SK-N-SH (cell line): ENCODE measurements around the gene MADCAM1. TPM values are rescaled to one million over a fixed set of nuclear protein-coding genes. Genes with fewer than 3 reads are reported as not detected.

ENCODE experiments used
- CTCF ChIA-PET: fragments of 300-600, 350-600 bp; formaldehyde crosslinking; extraction: SDS; loops from one replicate; lab custom pipeline; 2021; lab: Yijun Ruan, JAX
- POLR2A ChIA-PET: fragments of 350-600 bp; sonication (Branson Sonifier 250); formaldehyde crosslinking; extraction: SDS; loops from one replicate; lab custom pipeline; 2020; ENCODE audit warnings: antibody characterized with exemption, inconsistent platforms; lab: Yijun Ruan, JAX
- DNase-seq: peaks from one replicate; pipeline ENCODE4 v3.0.0; 2012
- H2AFZ ChIP-seq: fragments of 200-600 bp; sonication (generic); 2 replicates; pipeline ENCODE4 v1.8.1; 2016; ENCODE audit warnings: antibody characterized with exemption, mild to moderate bottlenecking, low read depth
- H3F3A ChIP-seq: fragments of 200-600 bp; sonication (generic); replicated peaks from 2 replicates; pipeline ENCODE3; 2016; ENCODE audit warnings: antibody characterized with exemption, mild to moderate bottlenecking; ENCODE audit not compliant: insufficient read depth
- H3K27ac ChIP-seq, 2 experiments: fragments of 200-500 bp in 1 of 2; fragments of 200-600 bp in 1 of 2; sonication (Bioruptor generic) in 1 of 2; sonication (generic), shearing (Covaris generic) in 1 of 2; 2 replicates each; pipeline versions ENCODE4 v1.5.1 to v1.6.1; 2014 to 2016; ENCODE audit warnings: low read depth in 2 of 2, inconsistent platforms in 1 of 2, low read length in 1 of 2, mild to moderate bottlenecking in 1 of 2, mixed read lengths in 1 of 2
- H3K27me3 ChIP-seq: fragments of 200-600 bp; sonication (generic), shearing (Covaris generic); 2 replicates; pipeline ENCODE4 v1.6.1; 2016; ENCODE audit warnings: mixed run types; ENCODE audit not compliant: insufficient read depth
- H3K36me3 ChIP-seq, 2 experiments: fragments of 200-500 bp in 1 of 2; fragments of 200-600 bp in 1 of 2; sonication (Bioruptor generic) in 1 of 2; sonication (generic) in 1 of 2; replicated peaks in 1 of 2; 2 replicates each; pipeline versions ENCODE3 to v1.5.1; 2014 to 2016; ENCODE audit warnings: low read length in 1 of 2, mild to moderate bottlenecking in 1 of 2; ENCODE audit not compliant: insufficient read depth in 2 of 2, control insufficient read depth in 1 of 2
- H3K4me1 ChIP-seq, 2 experiments: fragments of 200-500 bp in 1 of 2; fragments of 200-600 bp in 1 of 2; sonication (Bioruptor generic) in 1 of 2; sonication (generic), shearing (Covaris generic) in 1 of 2; 2 replicates each; pipeline versions ENCODE4 v1.5.1 to v1.6.1; 2014 to 2016; ENCODE audit warnings: low read depth in 1 of 2, low read length in 1 of 2, mixed run types in 1 of 2; ENCODE audit not compliant: insufficient read depth in 2 of 2, control insufficient read depth in 1 of 2
- H3K4me2 ChIP-seq: fragments of 200-600 bp; sonication (generic), shearing (Covaris generic); 2 replicates; pipeline ENCODE4 v1.6.1; 2017; ENCODE audit warnings: mixed run types
- H3K4me3 ChIP-seq, 2 experiments: fragments of 200-500 bp in 1 of 2; fragments of 200-600 bp in 1 of 2; sonication (Bioruptor generic) in 1 of 2; sonication (generic), shearing (Covaris generic) in 1 of 2; 2 replicates each; pipeline versions ENCODE4 v1.5.1 to v1.8.1; 2014 to 2016; ENCODE audit warnings: low read depth in 2 of 2, inconsistent platforms in 1 of 2, low read length in 1 of 2, mild to moderate bottlenecking in 1 of 2, mixed read lengths in 1 of 2, moderate library complexity in 1 of 2
- H3K79me2 ChIP-seq: fragments of 200-600 bp; sonication (generic); 2 replicates; pipeline ENCODE4 v1.8.1; 2017; ENCODE audit warnings: mild to moderate bottlenecking; ENCODE audit not compliant: insufficient read depth
- H3K9ac ChIP-seq: fragments of 200-600 bp; sonication (generic); 2 replicates; pipeline ENCODE4 v1.6.1; 2017; ENCODE audit warnings: mixed run types
- H3K9me2 ChIP-seq: fragments of 200-600 bp; sonication (generic); 2 replicates; pipeline ENCODE4 v1.6.1; 2017; ENCODE audit warnings: mixed run types
- H3K9me3 ChIP-seq: fragments of 200-600 bp; sonication (generic); 2 replicates; pipeline ENCODE4 v1.6.1; 2017; ENCODE audit warnings: mixed run types, mild to moderate bottlenecking, moderate library complexity
- H4K20me1 ChIP-seq: fragments of 200-600 bp; sonication (generic); 2 replicates; pipeline ENCODE4 v1.6.1; 2017; ENCODE audit warnings: mild to moderate bottlenecking, mixed run types; ENCODE audit not compliant: insufficient read depth
- CHD2 ChIP-seq: fragments of 150-350 bp; IDR thresholded peaks from 2 replicates; pipeline ENCODE4 v1.6.1; 2018; ENCODE audit warnings: low read length; ENCODE audit not compliant: partially characterized antibody
- EP300 ChIP-seq, 2 experiments: IDR thresholded peaks; 2 replicates each; pipeline versions ENCODE4 v1.4.0 to v1.6.1; 2012; ENCODE audit warnings: borderline replicate concordance in 1 of 2, low read depth in 1 of 2, low read length in 1 of 2
- FOXJ3 ChIP-seq: sonication (generic); formaldehyde crosslinking; IDR thresholded peaks from 2 replicates; pipeline ENCODE4 v1.5.1; 2020; ENCODE audit warnings: mild to moderate bottlenecking, missing genetic modification reagents
- JUND ChIP-seq: IDR thresholded peaks from 2 replicates; pipeline ENCODE4 v1.4.0; 2012
- MEF2A ChIP-seq: IDR thresholded peaks from 2 replicates; pipeline ENCODE4 v1.4.0; 2012; ENCODE audit warnings: low read depth, borderline replicate concordance
- RCOR1 ChIP-seq: fragments of 150-350 bp; IDR thresholded peaks from 2 replicates; pipeline ENCODE4 v1.6.1; 2017; ENCODE audit warnings: antibody characterized with exemption, low read length
- RFX5 ChIP-seq: IDR thresholded peaks from 2 replicates; pipeline ENCODE4 v1.6.1; 2012; ENCODE audit warnings: mild to moderate bottlenecking, improper control_type of control experiment, low read length
- SIN3A ChIP-seq: IDR thresholded peaks from 2 replicates; pipeline ENCODE4 v1.6.1; 2012; ENCODE audit warnings: low read depth, mild to moderate bottlenecking, low read length, moderate library complexity, borderline replicate concordance
- SMC3 ChIP-seq: IDR thresholded peaks from 2 replicates; pipeline ENCODE4 v1.6.1; 2012; ENCODE audit warnings: low read depth, low read length, improper control_type of control experiment
- TEAD4 ChIP-seq: IDR thresholded peaks from 2 replicates; pipeline ENCODE4 v1.4.0; 2012; ENCODE audit warnings: mild to moderate bottlenecking, borderline replicate concordance; ENCODE audit not compliant: insufficient read depth
- USF2 ChIP-seq: fragments of 150-350 bp; IDR thresholded peaks from 2 replicates; pipeline ENCODE4 v1.6.1; 2017; ENCODE audit warnings: antibody characterized with exemption, low read length, low read depth, borderline replicate concordance
- WGBS: methylation state at CpG from one replicate; pipeline ENCODE4 v1.1.6; 2017; ENCODE audit warnings: low lambda C conversion rate; 5-methylcytosine and 5-hydroxymethylcytosine counted together
- polyA plus RNA-seq, 3 experiments: library from polyadenylated mRNA; depleted of rRNA; stranded (reverse); fragments of >200 nt; gene quantifications; 2 replicates each; pipeline ENCODE4 v1.2.3, GENCODE V29; 2012
- TF ChIP-seq, protein P1 (sequence below): IDR thresholded peaks from 2 replicates; pipeline ENCODE4 v1.4.0; 2012; ENCODE audit warnings: low read depth
- TF ChIP-seq, protein P2 (sequence below): IDR thresholded peaks from 2 replicates; pipeline ENCODE4 v1.4.0; 2012; ENCODE audit warnings: low read depth, borderline replicate concordance
- TF ChIP-seq, protein P3 (sequence below): IDR thresholded peaks from 2 replicates; pipeline ENCODE4 v1.6.1; 2012; ENCODE audit warnings: mild to moderate bottlenecking, low read depth, low read length, moderate library complexity

Gene MADCAM1
- polyA plus RNA-seq, 1 of the 3 experiments (the other 2 are of a cell fraction), result 0.81 TPM

GRCh38 chr19:501646-502045, 5.4 kb downstream of the MADCAM1 start:
- Histone ChIP-seq H3K4me1 (peaks cover 3 to 4% of the 10 kb centered on the region in 2 experiments; a peak in 1 of 4 replicates), H3K79me2 (no peaks in the 10 kb centered on the region), H3K9me2 (no peaks in the 10 kb centered on the region), H3K27ac (no peak overlapping the region), H3F3A (no peaks in the 10 kb centered on the region), H3K4me2 (no peak overlapping the region), H3K4me3 (no peak overlapping the region), H3K9ac (no peak overlapping the region), H4K20me1 (no peaks in the 10 kb centered on the region), H3K27me3 (peaks cover 6% of the 10 kb centered on the region; the same call in 1 of the 2 replicates), H2AFZ (no peak overlapping the region), H3K9me3 (no peaks in the 10 kb centered on the region), H3K36me3 (no peaks in the 10 kb centered on the region)
- DNase-seq, result no peak
- ChIA-PET POLR2A (no interaction called here), CTCF (no interaction called here)
- no peak for TF ChIP-seq JUND
- TF ChIP-seq CHD2, result no peak
- no peak for TF ChIP-seq FOXJ3
- TF ChIP-seq SMC3, result no peak
- TF ChIP-seq MEF2A, result no peak
- TF ChIP-seq, protein P1, sequence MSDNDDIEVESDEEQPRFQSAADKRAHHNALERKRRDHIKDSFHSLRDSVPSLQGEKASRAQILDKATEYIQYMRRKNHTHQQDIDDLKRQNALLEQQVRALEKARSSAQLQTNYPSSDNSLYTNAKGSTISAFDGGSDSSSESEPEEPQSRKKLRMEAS, result no peak
- no peak for TF ChIP-seq RCOR1
- TF ChIP-seq, protein P2, sequence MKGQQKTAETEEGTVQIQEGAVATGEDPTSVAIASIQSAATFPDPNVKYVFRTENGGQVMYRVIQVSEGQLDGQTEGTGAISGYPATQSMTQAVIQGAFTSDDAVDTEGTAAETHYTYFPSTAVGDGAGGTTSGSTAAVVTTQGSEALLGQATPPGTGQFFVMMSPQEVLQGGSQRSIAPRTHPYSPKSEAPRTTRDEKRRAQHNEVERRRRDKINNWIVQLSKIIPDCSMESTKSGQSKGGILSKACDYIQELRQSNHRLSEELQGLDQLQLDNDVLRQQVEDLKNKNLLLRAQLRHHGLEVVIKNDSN, result no peak
- TF ChIP-seq, protein P3, sequence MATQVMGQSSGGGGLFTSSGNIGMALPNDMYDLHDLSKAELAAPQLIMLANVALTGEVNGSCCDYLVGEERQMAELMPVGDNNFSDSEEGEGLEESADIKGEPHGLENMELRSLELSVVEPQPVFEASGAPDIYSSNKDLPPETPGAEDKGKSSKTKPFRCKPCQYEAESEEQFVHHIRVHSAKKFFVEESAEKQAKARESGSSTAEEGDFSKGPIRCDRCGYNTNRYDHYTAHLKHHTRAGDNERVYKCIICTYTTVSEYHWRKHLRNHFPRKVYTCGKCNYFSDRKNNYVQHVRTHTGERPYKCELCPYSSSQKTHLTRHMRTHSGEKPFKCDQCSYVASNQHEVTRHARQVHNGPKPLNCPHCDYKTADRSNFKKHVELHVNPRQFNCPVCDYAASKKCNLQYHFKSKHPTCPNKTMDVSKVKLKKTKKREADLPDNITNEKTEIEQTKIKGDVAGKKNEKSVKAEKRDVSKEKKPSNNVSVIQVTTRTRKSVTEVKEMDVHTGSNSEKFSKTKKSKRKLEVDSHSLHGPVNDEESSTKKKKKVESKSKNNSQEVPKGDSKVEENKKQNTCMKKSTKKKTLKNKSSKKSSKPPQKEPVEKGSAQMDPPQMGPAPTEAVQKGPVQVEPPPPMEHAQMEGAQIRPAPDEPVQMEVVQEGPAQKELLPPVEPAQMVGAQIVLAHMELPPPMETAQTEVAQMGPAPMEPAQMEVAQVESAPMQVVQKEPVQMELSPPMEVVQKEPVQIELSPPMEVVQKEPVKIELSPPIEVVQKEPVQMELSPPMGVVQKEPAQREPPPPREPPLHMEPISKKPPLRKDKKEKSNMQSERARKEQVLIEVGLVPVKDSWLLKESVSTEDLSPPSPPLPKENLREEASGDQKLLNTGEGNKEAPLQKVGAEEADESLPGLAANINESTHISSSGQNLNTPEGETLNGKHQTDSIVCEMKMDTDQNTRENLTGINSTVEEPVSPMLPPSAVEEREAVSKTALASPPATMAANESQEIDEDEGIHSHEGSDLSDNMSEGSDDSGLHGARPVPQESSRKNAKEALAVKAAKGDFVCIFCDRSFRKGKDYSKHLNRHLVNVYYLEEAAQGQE, result no peak
- no peak for TF ChIP-seq USF2
- TF ChIP-seq EP300 (IDR thresholded peaks at IDR 0.05; ENCODE audit: borderline replicate concordance in 1 of 2, low read depth in 1 of 2, low read length in 1 of 2), result no peak
- TF ChIP-seq SIN3A, result no peak
- no peak for TF ChIP-seq RFX5
- TF ChIP-seq TEAD4, result no peak
- WGBS, result 55% methylated on average over 14 of the region's 17 CpGs
